Keratinocyte (primary cell): ENCODE data around the gene ANKRD44. TPM values are rescaled to one million over a fixed set of nuclear protein-coding genes. Genes with fewer than 3 reads are reported as not detected.

Source experiments
- DNase-seq: peaks from one replicate; pipeline ENCODE4 v3.0.0-alpha.2; 2011; ENCODE audit warnings: low read depth, missing footprints, low spot score
- FAIRE-seq: peaks from 2 replicates; lab custom pipeline; 2011; peaks lifted over from hg19 to GRCh38; lab: Jason Lieb, UNC
- H2AFZ ChIP-seq: 2 replicates; pipeline ENCODE4 v1.6.0; 2012; ENCODE audit warnings: low read length, control low read depth, inconsistent platforms; ENCODE audit not compliant: control insufficient read depth
- H3K27ac ChIP-seq: 2 replicates; pipeline ENCODE4 v1.5.1; 2011; ENCODE audit warnings: low read length; ENCODE audit not compliant: control insufficient read depth, insufficient read depth
- H3K27me3 ChIP-seq: 3 replicates; pipeline ENCODE4 v1.6.0; 2011; ENCODE audit warnings: low read length; ENCODE audit not compliant: control insufficient read depth, insufficient read depth; ENCODE audit errors: extremely low read depth
- H3K36me3 ChIP-seq, 2 experiments: 2 replicates in 1 of 2; 3 replicates in 1 of 2; pipeline ENCODE4 v1.5.1; 2011; ENCODE audit warnings: low read length in 2 of 2, mild to moderate bottlenecking in 1 of 2; ENCODE audit not compliant: control insufficient read depth in 2 of 2, insufficient read depth in 2 of 2; ENCODE audit errors: extremely low read depth in 1 of 2
- H3K4me1 ChIP-seq: 3 replicates; pipeline ENCODE4 v1.5.1; 2011; ENCODE audit warnings: low read length; ENCODE audit not compliant: control insufficient read depth, insufficient read depth; ENCODE audit errors: extremely low read depth
- H3K4me2 ChIP-seq: 3 replicates; pipeline ENCODE4 v1.6.0; 2011; ENCODE audit warnings: low read depth, low read length; ENCODE audit not compliant: control insufficient read depth, insufficient read depth; ENCODE audit errors: extremely low read depth
- H3K4me3 ChIP-seq, 3 experiments: fragments of 200-600 bp in 1 of 3; sonication (generic) in 1 of 3; 2 replicates in 2 of 3; 3 replicates in 1 of 3; pipeline ENCODE4 v1.5.1; 2011 to 2016; ENCODE audit warnings: low read length in 3 of 3, mild to moderate bottlenecking in 3 of 3, control low read depth in 2 of 3, inconsistent platforms in 1 of 3, low read depth in 1 of 3, mixed read lengths in 1 of 3, mixed run types in 1 of 3, moderate library complexity in 1 of 3; ENCODE audit not compliant: control insufficient read depth in 2 of 3, insufficient read depth in 2 of 3; ENCODE audit errors: extremely low read depth in 1 of 3
- H3K79me2 ChIP-seq: 2 replicates; pipeline ENCODE4 v1.6.0; 2012; ENCODE audit warnings: low read length; ENCODE audit not compliant: control insufficient read depth, insufficient read depth
- H3K9ac ChIP-seq: 3 replicates; pipeline ENCODE4 v1.6.0; 2011; ENCODE audit warnings: low read length; ENCODE audit not compliant: control insufficient read depth, insufficient read depth; ENCODE audit errors: extremely low read depth
- H3K9me1 ChIP-seq: 3 replicates; pipeline ENCODE4 v1.6.0; 2011; ENCODE audit warnings: low read length; ENCODE audit not compliant: control insufficient read depth, insufficient read depth; ENCODE audit errors: extremely low read depth
- H3K9me3 ChIP-seq: 2 replicates; pipeline ENCODE4 v1.5.1; 2012; ENCODE audit warnings: low read depth, low read length; ENCODE audit not compliant: control insufficient read depth
- H4K20me1 ChIP-seq: 3 replicates; pipeline ENCODE4 v1.6.0; 2011; ENCODE audit warnings: low read length; ENCODE audit not compliant: control insufficient read depth, insufficient read depth; ENCODE audit errors: extremely low read depth
- EZH2 ChIP-seq: IDR thresholded peaks from one replicate; pipeline ENCODE4 v1.6.1; 2012; ENCODE audit warnings: inconsistent platforms, mild to moderate bottlenecking, low read length, moderate library complexity
- dilution Hi-C: fragments of 300-500 bp; cut with MboI; formaldehyde crosslinking; loops from one replicate; pipeline ENCODE4 v1.7.0; 2020; ENCODE audit warnings: low sequenced_read_pairs; ENCODE audit not compliant: extremely low pct_ligation_motif_present
- polyA plus RNA-seq, 5 experiments: library from polyadenylated mRNA; depleted of rRNA in 3 of 5; stranded (reverse) in 3 of 5; stranded (forward) in 1 of 5; unstranded in 1 of 5; fragments of >200 nt; gene quantifications; 1 replicate in 1 of 5; 2 replicates in 3 of 5; 3 replicates in 1 of 5; pipeline versions ENCODE4 v1.2.1 to v1.2.3, GENCODE V29; 2011 to 2012; ENCODE audit warnings: missing spikeins in 2 of 5, low read depth in 1 of 5, low replicate concordance in 1 of 5
- TF ChIP-seq, protein P1 (sequence below), 3 experiments: IDR thresholded peaks in 1 of 3; conservative IDR thresholded peaks in 1 of 3; optimal IDR thresholded peaks in 1 of 3; 2 replicates in 2 of 3; 3 replicates in 1 of 3; pipeline versions ENCODE3 to v1.5.1; 2011; ENCODE audit warnings: low read length in 3 of 3, mild to moderate bottlenecking in 3 of 3, moderate library complexity in 2 of 3, control low read depth in 1 of 3, inconsistent platforms in 1 of 3; ENCODE audit not compliant: insufficient read depth in 2 of 3; ENCODE audit errors: extremely low read depth in 1 of 3

Gene ANKRD44
- polyA plus RNA-seq, 1 donor (not counting 4 experiments of a cell fraction or from before 2014, with no cell fraction given): 0.35 TPM

DNA sequence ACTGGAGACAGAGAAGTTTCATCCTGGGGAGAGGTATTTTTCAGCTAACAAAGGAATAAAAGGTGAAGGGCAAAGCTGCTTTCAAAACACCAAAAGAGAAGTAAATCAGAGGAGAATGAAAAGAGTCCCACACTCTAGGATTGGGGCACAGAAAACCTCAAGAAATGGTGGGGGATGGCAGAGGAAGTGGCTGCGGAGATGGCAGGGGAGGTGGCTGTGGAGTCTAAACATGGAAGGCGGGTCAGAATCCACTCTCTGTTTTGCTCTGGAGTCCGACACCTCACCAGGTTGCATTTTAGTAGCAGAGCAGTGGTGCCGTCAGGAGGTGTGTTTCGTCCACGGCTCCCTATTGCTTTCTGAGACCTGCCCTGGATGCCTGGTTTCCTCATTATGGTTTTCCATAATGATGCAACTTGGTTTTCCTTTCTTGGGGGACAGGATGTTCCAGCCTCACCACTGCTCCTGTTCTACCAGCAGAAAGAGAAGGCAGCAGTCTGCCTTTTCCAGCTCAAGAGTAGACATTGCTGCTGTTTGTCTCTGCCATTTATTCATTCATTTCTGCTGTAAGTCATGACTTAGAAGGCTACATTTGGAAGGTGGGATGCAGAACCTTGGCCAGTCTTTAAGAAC, 188.7 kb downstream of the ANKRD44 start:
- Histone ChIP-seq H3K36me3 (no peaks in the 10 kb centered on the region), H3K27me3 (no peaks in the 10 kb centered on the region), H3K27ac (no peak overlapping the region), H3K79me2 (no peaks in the 10 kb centered on the region), H3K9ac (no peak overlapping the region), H4K20me1 (no peaks in the 10 kb centered on the region), H3K4me3 (no peak overlapping the region), H3K9me1 (no peaks in the 10 kb centered on the region), H3K4me1 (no peaks in the 10 kb centered on the region), H3K4me2 (no peak overlapping the region), H2AFZ (no peak overlapping the region), H3K9me3 (no peaks in the 10 kb centered on the region)
- dilution Hi-C loops: no loop called here
- no peak for DNase-seq
- TF ChIP-seq, protein P1, sequence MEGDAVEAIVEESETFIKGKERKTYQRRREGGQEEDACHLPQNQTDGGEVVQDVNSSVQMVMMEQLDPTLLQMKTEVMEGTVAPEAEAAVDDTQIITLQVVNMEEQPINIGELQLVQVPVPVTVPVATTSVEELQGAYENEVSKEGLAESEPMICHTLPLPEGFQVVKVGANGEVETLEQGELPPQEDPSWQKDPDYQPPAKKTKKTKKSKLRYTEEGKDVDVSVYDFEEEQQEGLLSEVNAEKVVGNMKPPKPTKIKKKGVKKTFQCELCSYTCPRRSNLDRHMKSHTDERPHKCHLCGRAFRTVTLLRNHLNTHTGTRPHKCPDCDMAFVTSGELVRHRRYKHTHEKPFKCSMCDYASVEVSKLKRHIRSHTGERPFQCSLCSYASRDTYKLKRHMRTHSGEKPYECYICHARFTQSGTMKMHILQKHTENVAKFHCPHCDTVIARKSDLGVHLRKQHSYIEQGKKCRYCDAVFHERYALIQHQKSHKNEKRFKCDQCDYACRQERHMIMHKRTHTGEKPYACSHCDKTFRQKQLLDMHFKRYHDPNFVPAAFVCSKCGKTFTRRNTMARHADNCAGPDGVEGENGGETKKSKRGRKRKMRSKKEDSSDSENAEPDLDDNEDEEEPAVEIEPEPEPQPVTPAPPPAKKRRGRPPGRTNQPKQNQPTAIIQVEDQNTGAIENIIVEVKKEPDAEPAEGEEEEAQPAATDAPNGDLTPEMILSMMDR (optimal IDR thresholded peaks at IDR 0.05 in 1 of 3, IDR thresholded peaks at IDR 0.05 in 1 of 3, conservative IDR thresholded peaks at IDR 0.05 in 1 of 3; ENCODE audit: extremely low read depth in 1 of 3, insufficient read depth in 2 of 3, low read length in 3 of 3): no peak
- TF ChIP-seq EZH2: no peak
- no peak for FAIRE-seq

DNA sequence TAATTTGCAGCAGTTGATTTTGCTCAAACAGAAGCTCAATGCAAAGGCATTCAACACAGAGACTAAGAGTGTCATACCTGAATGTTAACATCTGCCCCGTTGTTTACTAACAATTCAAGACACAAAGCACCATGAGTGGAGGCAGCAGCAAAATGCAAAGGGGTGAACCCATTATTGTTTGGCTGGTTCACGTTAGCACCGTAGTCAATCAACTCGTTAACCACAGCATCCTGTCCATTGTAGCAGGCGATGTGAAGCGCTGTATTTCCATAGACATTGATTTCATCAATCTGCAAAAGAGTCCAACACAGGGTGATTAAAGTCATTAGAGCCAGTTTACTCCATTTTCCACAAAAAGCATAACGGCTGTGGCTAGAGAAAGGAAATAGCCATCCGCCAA, 189.3 kb downstream of the ANKRD44 start:
- Histone ChIP-seq H3K27me3 (no peaks in the 10 kb centered on the region), H3K36me3 (no peaks in the 10 kb centered on the region), H3K9me1 (no peaks in the 10 kb centered on the region), H4K20me1 (no peaks in the 10 kb centered on the region), H3K4me3 (no peak overlapping the region), H2AFZ (no peak overlapping the region), H3K4me2 (no peak overlapping the region), H3K27ac (no peak overlapping the region), H3K9ac (no peak overlapping the region), H3K4me1 (no peaks in the 10 kb centered on the region), H3K79me2 (no peaks in the 10 kb centered on the region), H3K9me3 (no peaks in the 10 kb centered on the region)
- FAIRE-seq (no peak), DNase-seq (no peak)
- TF ChIP-seq, protein P1 (optimal IDR thresholded peaks at IDR 0.05 in 1 of 3, IDR thresholded peaks at IDR 0.05 in 1 of 3, conservative IDR thresholded peaks at IDR 0.05 in 1 of 3; ENCODE audit: extremely low read depth in 1 of 3, insufficient read depth in 2 of 3, low read length in 3 of 3): no peak
- TF ChIP-seq EZH2: no peak
- dilution Hi-C loops: no loop called here
